Measurements from ENCODE around the gene KRT4.

The KRT4 gene

GRCh38 chr12:52821826-52822660 lies 8.1 kb upstream of the KRT4 start:
- DNase-seq: no peak

DNA sequence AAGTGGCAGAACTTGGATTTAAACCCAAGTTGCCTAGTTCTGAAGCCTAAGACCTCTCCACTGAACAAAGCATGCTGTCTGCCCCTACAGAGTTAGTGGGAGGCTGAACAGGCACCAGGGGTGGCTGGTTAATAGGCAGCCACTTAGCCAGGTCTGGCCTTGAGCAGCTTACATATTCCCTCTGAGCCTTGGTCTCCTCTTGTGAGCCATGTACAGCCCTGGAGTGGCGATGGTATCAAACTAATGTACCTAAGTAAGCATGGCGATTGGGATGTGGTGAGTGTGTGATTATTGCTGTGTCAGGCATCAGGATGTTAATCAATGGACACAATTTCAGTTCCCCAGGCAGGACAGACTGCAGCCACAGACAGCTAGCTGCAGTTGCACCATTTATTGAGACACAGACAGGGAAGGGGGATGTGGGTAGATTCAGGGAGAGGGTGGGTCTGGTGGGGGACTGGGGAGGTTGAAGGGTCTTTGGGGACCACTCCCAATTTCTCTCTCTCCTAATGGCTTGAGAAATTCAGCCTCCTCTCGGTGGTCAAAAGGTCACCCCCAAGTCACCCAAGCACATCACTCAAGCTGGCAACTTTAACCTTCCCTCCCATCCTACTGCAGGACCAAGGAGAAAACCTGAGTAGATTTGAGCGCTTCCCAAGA lies 7.3 kb upstream of the KRT4 start:
- no peak for DNase-seq

DNA sequence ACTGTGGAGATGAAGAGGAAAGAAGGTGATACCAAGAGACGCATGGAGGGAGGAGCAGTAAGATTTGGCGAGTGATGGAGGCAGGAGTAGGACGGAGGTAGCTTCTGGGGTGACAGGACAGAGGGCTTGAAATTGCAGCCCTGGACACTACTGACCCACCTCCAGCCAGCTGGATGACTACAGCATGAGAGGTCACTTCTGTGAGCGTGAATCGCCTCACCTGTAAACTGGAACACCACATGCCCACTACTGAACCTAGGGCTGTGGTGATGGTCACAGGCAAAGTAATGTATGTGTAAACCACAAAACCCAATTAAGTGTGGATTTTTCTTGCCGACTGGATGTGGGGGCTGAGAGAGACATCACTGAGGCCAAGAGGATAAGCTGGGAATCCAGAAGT lies 6.6 kb upstream of the KRT4 start:
- no peak for DNase-seq

DNA sequence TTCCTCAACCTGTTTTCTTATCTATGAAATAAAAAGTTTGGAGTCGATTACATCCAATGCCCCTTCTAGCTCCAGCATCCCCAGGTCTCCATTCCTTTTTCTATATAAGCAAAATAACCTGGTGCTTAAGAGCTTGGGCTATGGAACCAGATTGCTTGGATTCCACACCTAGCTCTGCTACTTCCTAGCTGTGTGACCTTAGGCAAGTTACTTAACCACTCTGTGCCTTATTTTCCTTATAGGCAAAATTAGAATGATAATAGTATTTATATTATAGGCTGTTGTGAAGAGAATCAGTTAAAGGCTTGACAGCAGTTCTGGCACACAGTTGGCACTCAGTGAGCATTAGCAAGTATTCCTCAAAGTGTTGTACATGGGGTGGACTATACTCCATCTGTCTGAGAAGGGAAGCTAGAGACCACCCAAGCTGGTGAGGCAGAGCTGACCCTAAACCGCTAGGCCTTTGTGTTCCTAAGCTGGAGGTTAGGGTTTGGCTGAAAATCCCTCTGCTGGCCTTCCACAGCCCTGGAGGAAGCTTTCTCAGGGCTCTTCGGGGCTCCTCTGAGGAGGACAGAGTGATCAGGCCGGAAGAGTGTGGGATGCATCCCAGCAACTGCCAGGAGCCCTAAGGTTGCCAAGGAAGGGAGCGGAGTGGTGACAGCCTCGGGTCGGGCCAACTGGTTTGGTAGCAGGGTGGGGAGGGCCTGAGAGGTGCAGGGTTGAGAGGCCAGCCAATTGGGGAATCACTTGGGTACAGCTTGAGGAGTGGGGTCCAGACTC lies 6.0 kb upstream of the KRT4 start:
- DNase-seq: no peak

DNA sequence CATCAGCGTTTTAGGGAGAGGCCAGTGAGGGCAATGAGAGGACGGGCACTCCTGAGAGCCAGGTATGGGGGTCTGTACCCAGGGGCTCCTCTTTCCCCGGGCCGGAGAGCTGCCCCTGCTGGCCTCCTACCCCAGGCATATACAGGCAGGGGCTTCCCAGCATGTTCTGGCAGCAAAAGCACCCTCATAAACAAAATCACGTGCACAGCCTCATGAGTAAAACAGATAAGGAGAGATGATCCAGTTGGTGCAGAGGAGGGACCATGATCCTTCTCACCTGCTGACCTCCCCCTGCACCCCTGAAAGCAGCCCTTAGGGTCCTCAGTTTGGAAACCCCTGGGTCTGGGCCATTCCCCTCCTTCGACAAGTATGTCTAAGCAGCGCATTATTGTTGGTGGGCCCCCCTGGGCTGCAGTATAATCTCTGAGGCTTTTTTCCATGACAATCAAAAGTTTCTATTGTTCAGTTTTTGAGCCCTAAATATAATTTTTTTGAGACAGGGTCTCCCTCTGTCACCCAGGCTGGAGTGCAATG lies 5.0 kb upstream of the KRT4 start:
- no peak for DNase-seq

- no peak for DNase-seq
These were observed 4.5 kb upstream of the KRT4 start for GRCh38 chr12:52818388-52818787.

DNA sequence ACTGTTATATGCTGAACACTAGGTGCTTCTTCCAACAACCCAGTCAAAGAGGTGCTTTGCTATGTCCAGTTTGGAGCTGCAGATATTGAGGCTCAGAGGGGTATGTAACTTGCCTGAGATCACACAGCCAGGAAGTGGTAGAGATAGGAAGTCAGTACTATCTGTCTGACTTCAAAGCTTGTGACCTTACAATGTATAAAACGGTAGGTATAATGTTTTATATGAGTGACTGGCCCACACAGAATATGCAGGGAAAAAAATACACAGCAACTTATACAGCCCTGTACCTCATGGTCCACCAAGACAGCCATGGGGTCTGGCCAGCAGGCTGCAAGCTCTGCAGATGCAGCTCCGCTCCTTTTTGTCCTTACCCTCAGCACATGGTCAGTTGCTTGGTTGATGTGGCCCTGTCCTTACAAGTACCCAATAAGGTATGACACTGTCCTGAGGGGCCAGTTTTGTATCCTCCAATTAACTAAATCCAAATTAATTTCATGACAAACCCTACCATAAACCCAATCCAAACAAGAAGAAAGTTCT lies 3.9 kb upstream of the KRT4 start:
- DNase-seq: no peak

DNA sequence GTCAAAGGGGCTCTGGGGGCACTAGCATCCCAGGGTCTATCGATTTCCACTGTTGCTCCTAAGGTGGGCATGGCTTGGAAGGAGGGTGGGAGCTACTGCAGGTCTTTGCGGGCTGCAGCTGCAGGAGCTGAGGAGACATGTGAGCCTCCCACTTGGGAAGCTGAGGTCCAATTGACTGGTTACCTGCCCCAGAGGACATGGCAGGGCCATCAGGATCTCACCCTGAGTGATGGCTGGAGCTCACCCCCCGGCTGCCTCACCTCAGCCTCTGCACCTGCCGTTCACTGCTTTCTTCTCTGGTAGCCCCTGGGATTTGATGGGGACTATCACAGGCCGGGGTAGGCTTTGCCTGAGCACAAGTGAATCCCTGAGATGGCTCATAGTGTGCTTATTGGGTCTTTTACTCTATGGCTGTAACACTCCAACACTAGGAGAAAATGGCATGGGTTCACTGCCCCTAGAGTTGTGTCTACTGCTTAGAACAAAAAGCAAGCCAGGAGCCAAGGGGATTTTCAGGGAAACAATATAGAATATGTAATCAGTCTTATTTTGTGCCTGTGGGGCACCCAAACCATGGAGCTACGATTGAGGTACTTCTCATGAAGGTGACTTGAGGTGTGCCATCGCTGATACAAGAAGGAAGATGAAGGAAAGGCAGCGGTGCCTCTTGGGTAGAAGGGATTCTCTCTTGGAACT lies 3.2 kb upstream of the KRT4 start:
- DNase-seq: no peak

DNA sequence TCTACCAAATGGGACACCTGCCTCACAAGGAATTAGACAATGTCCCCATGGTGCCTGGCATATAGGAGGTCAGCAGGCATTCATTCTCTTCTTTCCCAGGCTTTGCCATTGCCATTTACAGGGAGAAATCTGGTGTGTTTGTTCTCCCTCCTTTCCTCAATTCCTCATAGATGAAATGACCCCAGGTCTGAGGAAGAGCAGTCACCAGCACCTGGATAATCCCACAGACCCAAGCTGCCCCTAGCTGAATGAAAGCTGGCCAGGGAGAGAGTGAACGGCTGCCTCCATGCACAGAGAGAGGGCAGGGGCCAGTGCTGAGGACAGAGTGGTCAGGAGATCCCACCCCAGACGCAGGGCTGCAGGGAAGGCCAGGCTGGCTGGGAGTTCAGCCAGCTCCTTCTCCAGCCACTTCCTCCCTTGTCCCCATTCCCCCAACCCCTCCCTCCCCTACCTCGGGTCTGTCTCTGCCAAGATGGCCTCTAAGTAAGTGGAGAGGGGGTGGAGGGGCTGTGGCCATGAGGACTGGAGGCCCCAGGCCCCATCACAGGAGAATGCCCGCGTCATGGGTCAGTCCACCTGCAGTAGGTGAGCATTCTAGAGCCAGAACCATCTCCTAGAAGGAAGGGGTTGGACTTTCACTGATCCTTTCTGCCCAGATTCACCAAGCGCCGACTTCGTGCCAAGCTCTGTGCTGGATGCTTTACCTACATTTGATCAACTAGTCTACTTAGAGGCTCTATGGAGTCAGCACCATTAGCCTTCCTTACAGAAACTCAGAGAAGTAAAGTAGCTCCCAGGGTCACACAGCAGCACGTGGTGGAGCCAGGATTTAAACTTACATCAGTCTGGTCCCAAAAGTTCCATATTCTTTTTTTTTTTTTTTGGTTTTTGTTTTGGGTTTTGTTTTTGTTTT lies 2.0 kb upstream of the KRT4 start:
- no peak for DNase-seq

- no peak for DNase-seq
These were observed 1.2 kb upstream of the KRT4 start for GRCh38 chr12:52815161-52815560.

DNA sequence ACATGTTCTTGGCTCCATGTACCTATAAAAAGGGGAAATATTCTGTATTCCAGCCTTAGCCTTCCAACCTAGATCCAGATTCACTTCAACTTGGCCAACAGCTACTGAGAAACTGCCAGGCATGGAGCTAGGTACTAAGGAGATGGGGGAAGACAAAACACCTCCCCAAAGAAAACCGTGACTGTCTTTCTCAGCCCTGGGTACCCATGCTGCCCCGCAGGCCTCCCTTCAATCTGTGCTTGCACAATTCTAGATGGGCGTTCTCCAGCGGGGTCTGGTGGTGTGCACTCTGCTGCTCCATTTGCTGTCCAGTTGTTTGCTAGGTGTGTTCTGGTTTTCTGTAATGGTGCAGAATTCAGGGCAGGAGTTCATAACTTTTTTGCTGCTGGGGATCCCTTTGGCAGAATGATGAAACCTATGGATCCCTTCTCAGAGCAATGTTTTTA lies 817 bp upstream of the KRT4 start:
- no peak for DNase-seq

DNA sequence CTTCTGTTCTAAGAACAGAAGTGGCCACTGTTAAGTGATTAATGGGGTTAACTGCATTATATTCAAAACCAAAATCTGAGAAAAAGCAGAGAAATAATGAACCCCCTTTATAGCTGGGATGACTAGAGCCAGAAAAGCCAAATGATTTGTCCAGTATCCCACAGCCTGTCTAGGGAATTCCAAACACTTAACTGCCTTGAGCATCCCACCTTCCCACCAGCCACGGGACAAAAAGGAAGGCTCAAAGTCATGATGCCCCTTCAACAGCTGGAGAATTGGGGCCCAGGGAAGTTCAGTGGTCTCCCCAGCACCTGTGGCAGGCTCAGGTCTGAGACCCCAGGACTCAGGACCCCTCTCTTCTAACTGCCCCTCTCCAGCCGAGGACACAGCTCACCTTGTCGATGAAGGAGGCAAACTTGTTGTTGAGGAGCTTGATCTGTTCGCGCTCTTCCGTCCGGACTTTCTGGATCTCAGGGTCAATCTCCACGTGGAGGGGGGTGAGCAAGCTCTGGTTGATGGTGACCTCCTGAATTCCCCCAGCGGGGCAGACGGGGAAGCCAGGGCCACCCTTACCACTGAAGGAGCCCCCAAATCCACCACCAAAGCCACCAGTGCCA lies 605 bp downstream of the KRT4 start:
- no peak for DNase-seq

DNA sequence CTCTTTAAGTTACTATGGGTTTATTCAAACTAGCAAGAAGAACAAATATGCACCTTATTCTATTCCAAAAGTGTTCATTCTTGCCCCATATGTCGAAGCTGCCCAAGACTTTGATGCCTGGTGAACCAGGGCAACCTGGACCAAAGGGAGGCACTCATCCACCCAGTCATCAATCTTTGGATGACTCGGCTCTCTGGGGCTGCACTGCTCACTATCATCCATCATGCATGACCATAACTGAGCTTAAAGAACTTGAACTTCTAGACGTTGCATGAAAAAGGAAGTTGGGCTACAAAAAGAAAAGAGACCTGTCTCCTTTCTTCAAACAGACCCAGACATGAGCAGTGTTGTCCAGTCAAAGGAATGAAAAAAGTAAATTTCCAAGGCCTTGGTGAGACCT lies 1.2 kb downstream of the KRT4 start:
- no peak for DNase-seq

GRCh38 chr12:52812073-52812400 lies 1.9 kb downstream of the KRT4 start:
- DNase-seq: no peak

GRCh38 chr12:52811191-52812072 lies 2.5 kb downstream of the KRT4 start:
- no peak for DNase-seq

DNA sequence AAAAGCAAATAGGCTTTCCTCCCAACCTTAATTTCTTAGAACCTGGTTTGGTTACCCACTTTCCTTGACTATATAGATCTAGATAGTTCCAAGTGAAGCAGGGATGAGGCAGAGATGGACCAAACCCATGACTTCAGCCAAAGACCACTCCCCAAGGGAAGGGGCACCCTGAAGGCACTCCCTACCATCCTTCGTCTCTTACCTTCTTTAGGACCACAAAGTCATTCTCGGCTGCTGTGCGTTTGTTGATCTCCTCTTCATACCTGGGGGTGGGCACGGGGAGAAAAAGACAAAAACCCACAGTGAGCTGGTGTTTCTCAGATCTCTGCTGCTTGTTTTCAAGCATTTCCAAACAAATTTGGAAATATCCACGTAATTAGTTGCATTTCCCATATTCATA lies 3.4 kb downstream of the KRT4 start:
- DNase-seq: no peak

- DNase-seq: no peak
These were observed 4.8 kb downstream of the KRT4 start for GRCh38 chr12:52809166-52809565.

DNA sequence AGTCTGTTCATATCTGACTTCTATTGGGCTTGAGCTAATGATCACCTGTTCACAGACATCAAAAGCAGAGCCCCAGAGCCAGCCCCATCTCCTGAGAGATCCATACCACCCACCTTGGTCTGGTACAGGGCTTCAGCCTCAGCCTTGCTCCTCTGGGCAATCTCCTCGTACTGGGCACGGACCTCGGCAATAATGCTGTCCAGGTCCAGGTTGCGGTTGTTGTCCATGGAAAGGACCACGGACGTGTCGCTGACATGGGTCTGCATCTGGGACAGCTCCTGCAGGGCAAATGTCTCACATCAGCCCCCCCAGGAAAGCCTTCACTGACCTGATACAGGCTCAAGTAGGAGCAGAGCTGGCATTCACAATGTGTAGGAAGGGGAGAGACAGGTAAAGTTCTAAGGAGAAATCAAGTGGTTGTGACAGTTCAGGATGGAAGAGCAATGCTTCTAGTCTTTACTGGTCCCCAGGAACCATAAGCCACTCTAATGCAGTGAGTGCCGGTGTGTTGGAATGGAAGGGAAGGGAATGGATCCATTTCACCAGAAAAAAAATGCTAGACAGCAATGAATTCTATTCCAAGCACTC lies 5.2 kb downstream of the KRT4 start:
- no peak for DNase-seq
